ENCODE measurements around the gene RNASEL.

GRCh38 chr1:182599339-182599738 lies 10.3 kb upstream of the RNASEL start:
- TF ChIP-seq CTCF (IDR thresholded peaks at IDR 0.05) (peak in 1 of 7 experiments; percentile 3), POLR2A (IDR thresholded peaks at IDR 0.05) (no peak)

Measured in body of pancreas (tissue), 4 donors.